Keratinocyte (primary cell): ENCODE measurements around the gene ARHGAP32.

Experiments used
- CTCF ChIP-seq, 3 experiments: IDR thresholded peaks in 1 of 3; conservative IDR thresholded peaks in 1 of 3; optimal IDR thresholded peaks in 1 of 3; 2 replicates in 2 of 3; 3 replicates in 1 of 3; pipeline versions ENCODE3 to v1.5.1; 2011; ENCODE audit warnings: low read length in 3 of 3, mild to moderate bottlenecking in 3 of 3, moderate library complexity in 2 of 3, control low read depth in 1 of 3, inconsistent platforms in 1 of 3; ENCODE audit not compliant: insufficient read depth in 2 of 3; ENCODE audit errors: extremely low read depth in 1 of 3
- EZH2 ChIP-seq: IDR thresholded peaks from one replicate; pipeline ENCODE4 v1.6.1; 2012; ENCODE audit warnings: inconsistent platforms, mild to moderate bottlenecking, low read length, moderate library complexity

DNA sequence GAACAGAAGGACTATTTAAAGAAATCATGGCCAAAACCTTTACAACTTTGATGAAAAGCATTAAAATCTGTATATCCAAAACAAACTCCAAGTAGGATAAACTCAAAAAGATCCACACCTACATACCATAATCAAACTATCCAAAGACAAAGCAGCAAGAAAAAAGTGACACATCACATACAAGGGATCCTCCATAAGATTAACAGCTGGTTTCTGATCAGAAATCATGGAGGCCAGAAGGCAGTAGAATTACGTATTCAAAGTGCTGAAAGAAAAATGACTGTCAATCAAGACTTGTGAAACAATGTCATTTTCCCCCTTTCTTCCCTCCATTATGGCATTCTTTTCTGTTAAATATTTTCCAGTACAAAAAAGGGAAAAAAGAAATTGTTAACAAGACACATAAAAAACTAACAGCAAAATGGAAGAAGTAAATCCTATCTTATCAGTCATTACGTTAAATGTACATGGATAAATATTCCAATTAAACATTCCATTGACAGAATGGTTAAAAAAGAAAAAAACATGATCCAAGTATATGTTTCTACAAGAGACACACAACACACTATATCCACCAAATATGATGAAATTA, 34.2 kb upstream of the ARHGAP32 start:
- TF ChIP-seq EZH2 (no peak), CTCF (optimal IDR thresholded peaks at IDR 0.05 in 1 of 3, IDR thresholded peaks at IDR 0.05 in 1 of 3, conservative IDR thresholded peaks at IDR 0.05 in 1 of 3; ENCODE audit: extremely low read depth in 1 of 3, insufficient read depth in 2 of 3, low read length in 3 of 3) (no peak)
